Gastrocnemius medialis (tissue), 4 donors: Measurements from ENCODE around the gene VIL1.

Source experiments
- POLR2A ChIP-seq, 2 donors: fragments of 450-650 bp; IDR thresholded peaks; one replicate each; pipeline ENCODE4 v1.6.1; 2017; ENCODE audit warnings: antibody characterized with exemption in 2 of 2, mild to moderate bottlenecking in 2 of 2, moderate library complexity in 2 of 2
- TF ChIP-seq, protein P1 (sequence below), 5 experiments: fragments of 450-650 bp in 3 of 5; fragments of 200-600 bp in 2 of 5; sonication (generic) in 2 of 5; IDR thresholded peaks in 4 of 5; conservative IDR thresholded peaks in 1 of 5; 1 replicate in 4 of 5; 2 replicates in 1 of 5; pipeline ENCODE4 v1.5.1; 2016 to 2019; ENCODE audit warnings: antibody characterized with exemption in 5 of 5, mild to moderate bottlenecking in 3 of 5, moderate library complexity in 3 of 5

GRCh38 chr2:218397820-218398436 is 21.0 kb upstream of the VIL1 start:
- TF ChIP-seq, protein P1, sequence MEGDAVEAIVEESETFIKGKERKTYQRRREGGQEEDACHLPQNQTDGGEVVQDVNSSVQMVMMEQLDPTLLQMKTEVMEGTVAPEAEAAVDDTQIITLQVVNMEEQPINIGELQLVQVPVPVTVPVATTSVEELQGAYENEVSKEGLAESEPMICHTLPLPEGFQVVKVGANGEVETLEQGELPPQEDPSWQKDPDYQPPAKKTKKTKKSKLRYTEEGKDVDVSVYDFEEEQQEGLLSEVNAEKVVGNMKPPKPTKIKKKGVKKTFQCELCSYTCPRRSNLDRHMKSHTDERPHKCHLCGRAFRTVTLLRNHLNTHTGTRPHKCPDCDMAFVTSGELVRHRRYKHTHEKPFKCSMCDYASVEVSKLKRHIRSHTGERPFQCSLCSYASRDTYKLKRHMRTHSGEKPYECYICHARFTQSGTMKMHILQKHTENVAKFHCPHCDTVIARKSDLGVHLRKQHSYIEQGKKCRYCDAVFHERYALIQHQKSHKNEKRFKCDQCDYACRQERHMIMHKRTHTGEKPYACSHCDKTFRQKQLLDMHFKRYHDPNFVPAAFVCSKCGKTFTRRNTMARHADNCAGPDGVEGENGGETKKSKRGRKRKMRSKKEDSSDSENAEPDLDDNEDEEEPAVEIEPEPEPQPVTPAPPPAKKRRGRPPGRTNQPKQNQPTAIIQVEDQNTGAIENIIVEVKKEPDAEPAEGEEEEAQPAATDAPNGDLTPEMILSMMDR (IDR thresholded peaks at IDR 0.05 in 4 of 5, conservative IDR thresholded peaks at IDR 0.05 in 1 of 5), result no peak
- peak; percentile 36 to 59 for TF ChIP-seq POLR2A (IDR thresholded peaks at IDR 0.05)
